Esophagus squamous epithelium (tissue), 4 donors: ENCODE data around the gene PRKD1.
"Not testable (repeated sequence)": the region's sequence is repeated elsewhere in the genome, so short reads cannot be mapped to it uniquely, and the experiment has no call there.

Experiments
- CTCF ChIP-seq, 6 experiments: fragments of 450-650 bp in 4 of 6; fragments of 200-600 bp in 2 of 6; sonication (generic) in 2 of 6; IDR thresholded peaks; one replicate each; pipeline ENCODE4 v1.5.1; 2016 to 2019; ENCODE audit warnings: antibody characterized with exemption in 6 of 6, mild to moderate bottlenecking in 4 of 6, moderate library complexity in 4 of 6
- POLR2A ChIP-seq, 4 donors: fragments of 450-650 bp; IDR thresholded peaks; one replicate each; pipeline ENCODE4 v1.6.1; 2017; ENCODE audit warnings: antibody characterized with exemption in 4 of 4, mild to moderate bottlenecking in 4 of 4, moderate library complexity in 3 of 4

DNA sequence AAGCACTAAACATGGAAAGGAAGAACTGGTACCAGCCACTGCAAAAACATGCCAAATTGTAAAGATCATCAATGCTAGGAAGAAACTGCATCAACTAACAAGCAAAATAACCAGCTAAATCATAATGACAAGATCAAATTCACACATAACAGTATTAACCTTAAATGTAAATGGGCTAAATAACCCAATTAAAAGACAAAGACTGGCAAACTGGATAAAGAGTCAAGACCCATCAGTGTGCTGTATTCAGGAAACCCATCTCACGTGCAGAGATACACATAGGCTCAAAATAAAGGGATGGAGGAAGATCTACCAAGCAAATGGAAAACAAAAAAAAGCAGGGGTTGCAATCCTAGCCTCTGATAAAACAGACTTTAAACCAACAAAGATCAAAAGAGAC, 150.5 kb downstream of the PRKD1 start:
- not testable (repeated sequence) for TF ChIP-seq CTCF, POLR2A (IDR thresholded peaks at IDR 0.05)
